IPS DF 6.9 (cell line): ENCODE data around the gene PPP1R9B.

ENCODE experiments used
- DNase-seq: peaks from one replicate; pipeline ENCODE4 v3.0.0-alpha.2; 2013; ENCODE audit warnings: low read depth, low spot score
- H3K27ac ChIP-seq: one replicate; pipeline ENCODE4 v1.5.1; 2013; ENCODE audit warnings: low read length, control low read depth
- H3K27me3 ChIP-seq: 2 replicates; pipeline ENCODE4 v1.6.1; 2013; ENCODE audit warnings: mild to moderate bottlenecking, low read length; ENCODE audit not compliant: control insufficient read depth, insufficient read depth
- H3K36me3 ChIP-seq: 2 replicates; pipeline ENCODE4 v1.6.1; 2013; ENCODE audit warnings: low read length; ENCODE audit not compliant: control insufficient read depth, insufficient read depth
- H3K4me1 ChIP-seq: 2 replicates; pipeline ENCODE4 v1.6.1; 2013; ENCODE audit warnings: low read length; ENCODE audit not compliant: control insufficient read depth, insufficient read depth
- H3K4me3 ChIP-seq: 2 replicates; pipeline ENCODE4 v1.5.1; 2013; ENCODE audit warnings: mild to moderate bottlenecking, low read length
- H3K9me3 ChIP-seq: 2 replicates; pipeline ENCODE4 v1.6.1; 2013; ENCODE audit warnings: low read length, inconsistent platforms; ENCODE audit not compliant: control insufficient read depth, insufficient read depth
- WGBS: extraction: QIAGEN DNeasy Blood & Tissue Kit; methylation state at CpG from one replicate; pipeline ENCODE4 v1.1.7; 2013; ENCODE audit warnings: mixed read lengths, missing lambda C conversion rate; ENCODE audit not compliant: insufficient read length, insufficient coverage; 5-methylcytosine and 5-hydroxymethylcytosine counted together

The PPP1R9B gene

DNA sequence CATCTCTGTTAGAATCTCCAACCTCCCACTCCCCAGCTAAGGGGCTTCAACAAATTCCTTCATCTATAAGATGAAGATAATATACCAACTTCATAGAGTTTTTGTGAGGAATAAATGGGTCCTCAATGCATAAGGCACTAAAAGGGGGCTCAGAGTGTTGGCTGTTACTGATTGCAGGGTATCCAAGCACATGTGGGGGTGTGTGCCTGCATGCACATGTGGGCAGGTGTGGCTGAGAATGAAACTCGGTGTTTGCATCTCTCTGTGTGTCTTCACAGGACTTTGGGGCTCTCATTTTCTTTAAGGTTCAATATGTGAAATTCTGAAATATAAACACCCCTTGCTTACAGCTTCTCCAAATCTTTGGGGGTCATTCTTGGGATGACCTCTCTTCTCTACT is 4.1 kb upstream of the PPP1R9B start:
- no peak overlapping the region for H3K27ac ChIP-seq
- peaks cover 2% of the 10 kb centered on the region; the same call in 1 of the 2 replicates for H3K27me3 ChIP-seq
- no peaks in the 10 kb centered on the region for H3K36me3 ChIP-seq
- H3K4me3 ChIP-seq: no peak overlapping the region
- DNase-seq: no peak
- H3K4me1 ChIP-seq: peaks cover 2% of the 10 kb centered on the region; the same call in 1 of the 2 replicates
- WGBS: no CpG with 5 or more reads among the region's 1 CpG
- H3K9me3 ChIP-seq: no peaks in the 10 kb centered on the region

DNA sequence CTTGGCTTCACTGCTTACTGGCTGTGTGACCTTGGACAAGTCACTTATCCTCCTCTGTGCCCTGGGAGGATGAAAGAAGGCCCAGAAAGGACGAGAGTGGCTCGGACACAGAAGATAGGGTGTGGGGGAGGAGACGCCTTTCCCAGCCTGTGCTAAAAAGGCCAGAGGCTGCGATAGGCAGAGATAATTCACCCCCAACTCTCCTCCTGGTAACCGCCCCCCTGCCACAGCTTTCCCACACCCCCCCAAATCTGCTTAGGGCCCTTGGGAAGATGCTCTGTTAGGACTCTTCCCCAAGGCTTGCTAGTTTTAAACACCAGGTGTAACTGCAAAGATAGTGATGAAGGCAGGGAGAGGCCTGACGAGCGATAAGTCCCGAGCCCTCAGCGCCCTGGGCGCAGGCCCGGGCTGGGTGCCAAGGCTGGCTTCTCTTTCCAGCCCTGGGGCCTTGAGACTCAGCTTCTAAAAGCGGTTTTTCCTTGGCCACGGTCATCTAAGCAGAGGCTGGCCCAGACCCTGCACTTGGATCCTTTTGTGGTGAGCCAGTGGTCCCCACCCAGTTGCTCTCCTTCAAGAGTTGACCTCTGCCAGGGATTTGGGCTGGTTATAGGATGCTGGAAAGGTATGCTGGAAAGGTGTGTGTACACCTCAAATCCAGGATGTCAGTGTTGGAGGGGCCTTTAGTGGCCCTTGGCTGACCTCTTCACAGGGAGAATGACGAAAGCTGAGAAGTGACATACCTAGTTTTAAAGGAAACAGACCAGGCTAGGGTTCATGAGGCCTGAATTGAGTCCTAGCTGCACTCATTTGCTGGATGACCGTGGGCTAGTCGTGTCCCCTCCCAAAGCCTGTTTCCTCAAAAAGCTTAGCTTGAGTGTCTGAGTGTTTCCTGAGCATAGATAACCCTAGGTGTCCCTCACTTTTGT is 3.4 kb upstream of the PPP1R9B start:
- no CpG with 5 or more reads among the region's 16 CpGs for WGBS
- Histone ChIP-seq H3K27ac (no peak overlapping the region), H3K36me3 (no peaks in the 10 kb centered on the region), H3K9me3 (no peaks in the 10 kb centered on the region), H3K27me3 (peaks cover 2% of the 10 kb centered on the region; the same call in 1 of the 2 replicates), H3K4me1 (peaks cover 2% of the 10 kb centered on the region; the same call in 1 of the 2 replicates), H3K4me3 (no peak overlapping the region)
- DNase-seq: no peak

DNA sequence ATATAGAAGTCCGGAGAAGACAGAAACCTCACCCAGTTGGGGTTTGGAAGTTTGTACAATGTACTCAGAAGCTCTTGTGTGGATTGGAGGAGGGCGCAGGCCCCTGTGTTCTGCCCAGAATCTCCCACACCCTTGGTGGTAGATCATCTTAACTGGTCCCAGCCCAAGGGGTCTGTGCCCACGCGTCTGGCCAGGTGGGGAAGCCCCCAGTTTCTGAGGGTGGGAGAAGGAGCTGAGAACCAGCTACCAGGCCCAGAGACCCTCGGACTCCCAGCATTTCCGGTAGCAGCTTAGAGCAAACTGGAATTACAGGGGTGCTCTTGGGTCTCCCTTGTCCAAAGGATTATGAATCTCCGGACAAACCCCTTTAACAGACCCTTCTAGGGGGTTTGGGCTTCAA is 2.3 kb upstream of the PPP1R9B start:
- Histone ChIP-seq H3K27ac (no peak overlapping the region), H3K4me3 (no peak overlapping the region)

DNA sequence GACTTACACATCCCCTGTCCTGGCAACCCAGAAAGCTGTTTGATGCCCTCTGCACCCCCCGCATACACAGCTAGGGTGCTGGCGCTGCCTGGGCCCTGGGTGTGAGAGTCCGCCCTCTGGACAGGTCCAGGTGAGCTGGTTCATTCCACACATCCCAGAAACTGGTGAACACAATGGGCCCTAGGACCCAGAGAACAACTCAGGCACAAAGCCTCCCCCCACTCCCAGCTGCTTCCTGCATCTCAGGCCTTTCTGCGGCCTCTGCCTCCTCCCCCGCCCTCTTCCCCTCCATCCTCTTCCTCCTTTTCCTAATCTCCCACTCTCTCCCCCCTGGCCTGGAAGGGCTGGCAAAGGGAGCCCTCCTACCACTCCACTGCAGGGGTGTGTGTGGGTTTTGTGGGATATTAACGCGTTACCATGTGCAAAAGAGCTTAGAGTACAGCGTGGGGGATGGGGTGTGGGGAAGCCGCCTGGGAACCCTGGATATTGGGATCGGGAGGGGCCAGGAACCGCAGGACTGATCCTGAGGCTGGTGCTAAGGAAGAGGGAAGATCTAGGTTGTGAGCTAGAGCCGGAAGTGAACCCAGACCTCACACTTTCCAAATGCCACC is 1.6 kb upstream of the PPP1R9B start:
- H3K4me1 ChIP-seq: peaks cover 6% of the 10 kb centered on the region
- no peak for DNase-seq

More for the DNA sequence above, 2.3 kb upstream of the PPP1R9B start:
- no CpG with 5 or more reads among the region's 7 CpGs for WGBS
- Histone ChIP-seq H3K27me3 (peaks cover 2% of the 10 kb centered on the region; the same call in 1 of the 2 replicates), H3K36me3 (no peaks in the 10 kb centered on the region), H3K4me1 (peaks cover 6% of the 10 kb centered on the region), H3K9me3 (no peaks in the 10 kb centered on the region)
- no peak for DNase-seq

DNA sequence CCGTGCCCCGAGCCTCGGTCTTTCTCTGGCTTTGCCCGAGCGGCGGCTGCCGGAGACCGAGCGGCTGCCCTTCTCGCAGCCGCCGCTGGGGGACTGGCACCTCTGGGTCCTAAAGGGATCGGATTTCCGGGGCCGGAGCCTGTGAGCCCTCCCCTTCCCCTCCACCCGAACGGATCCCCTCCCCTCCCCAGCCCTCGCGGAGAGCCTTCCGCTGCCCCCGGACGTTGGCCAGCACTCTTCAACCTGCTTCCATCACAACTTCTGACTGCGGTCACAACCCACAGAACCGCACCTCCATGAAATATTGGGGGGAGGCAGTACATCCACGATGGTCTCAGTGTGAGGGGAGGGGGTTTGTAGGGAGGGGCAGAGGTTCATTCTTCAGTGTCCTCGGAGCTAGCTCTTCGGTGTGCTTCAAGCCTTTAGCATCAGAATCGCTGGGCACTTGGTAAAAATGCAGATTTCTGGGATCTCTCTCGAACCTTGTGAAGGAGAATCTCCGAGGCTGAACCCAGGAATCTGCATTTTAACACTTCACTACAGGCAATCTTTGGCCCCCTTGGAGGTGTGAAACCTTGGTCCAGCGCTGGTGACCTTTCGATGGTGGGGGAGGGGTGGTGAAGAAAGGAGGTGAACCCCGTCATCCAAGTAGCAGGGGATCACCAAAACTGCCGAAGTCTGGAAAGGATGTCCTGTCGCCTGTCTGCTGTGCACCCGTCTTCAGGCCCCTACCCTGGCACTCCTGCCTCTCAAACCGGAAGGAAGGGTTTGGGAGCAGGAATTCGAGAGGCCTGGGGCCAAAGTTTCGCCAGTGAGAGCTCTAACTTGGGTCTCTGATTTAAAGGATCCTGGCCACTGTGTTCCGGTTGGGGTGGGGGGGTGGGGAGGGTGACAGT is 812 bp upstream of the PPP1R9B start:
- no CpG with 5 or more reads among the region's 40 CpGs for WGBS
- Histone ChIP-seq H3K27ac (no peak overlapping the region), H3K9me3 (no peaks in the 10 kb centered on the region), H3K36me3 (no peaks in the 10 kb centered on the region), H3K4me3 (peak overlapping the region; percentile 44; the same call in 1 of the 2 replicates), H3K27me3 (peaks cover 2% of the 10 kb centered on the region; the same call in 1 of the 2 replicates), H3K4me1 (peaks cover 6% of the 10 kb centered on the region)
- DNase-seq: no peak

More for the DNA sequence above, 1.6 kb upstream of the PPP1R9B start:
- no peaks in the 10 kb centered on the region for H3K36me3 ChIP-seq
- H3K27ac ChIP-seq: no peak overlapping the region
- peaks cover 2% of the 10 kb centered on the region; the same call in 1 of the 2 replicates for H3K27me3 ChIP-seq
- H3K9me3 ChIP-seq: no peaks in the 10 kb centered on the region
- H3K4me3 ChIP-seq: peak overlapping the region; percentile 22; the same call in 1 of the 2 replicates
- no CpG with 5 or more reads among the region's 12 CpGs for WGBS

DNA sequence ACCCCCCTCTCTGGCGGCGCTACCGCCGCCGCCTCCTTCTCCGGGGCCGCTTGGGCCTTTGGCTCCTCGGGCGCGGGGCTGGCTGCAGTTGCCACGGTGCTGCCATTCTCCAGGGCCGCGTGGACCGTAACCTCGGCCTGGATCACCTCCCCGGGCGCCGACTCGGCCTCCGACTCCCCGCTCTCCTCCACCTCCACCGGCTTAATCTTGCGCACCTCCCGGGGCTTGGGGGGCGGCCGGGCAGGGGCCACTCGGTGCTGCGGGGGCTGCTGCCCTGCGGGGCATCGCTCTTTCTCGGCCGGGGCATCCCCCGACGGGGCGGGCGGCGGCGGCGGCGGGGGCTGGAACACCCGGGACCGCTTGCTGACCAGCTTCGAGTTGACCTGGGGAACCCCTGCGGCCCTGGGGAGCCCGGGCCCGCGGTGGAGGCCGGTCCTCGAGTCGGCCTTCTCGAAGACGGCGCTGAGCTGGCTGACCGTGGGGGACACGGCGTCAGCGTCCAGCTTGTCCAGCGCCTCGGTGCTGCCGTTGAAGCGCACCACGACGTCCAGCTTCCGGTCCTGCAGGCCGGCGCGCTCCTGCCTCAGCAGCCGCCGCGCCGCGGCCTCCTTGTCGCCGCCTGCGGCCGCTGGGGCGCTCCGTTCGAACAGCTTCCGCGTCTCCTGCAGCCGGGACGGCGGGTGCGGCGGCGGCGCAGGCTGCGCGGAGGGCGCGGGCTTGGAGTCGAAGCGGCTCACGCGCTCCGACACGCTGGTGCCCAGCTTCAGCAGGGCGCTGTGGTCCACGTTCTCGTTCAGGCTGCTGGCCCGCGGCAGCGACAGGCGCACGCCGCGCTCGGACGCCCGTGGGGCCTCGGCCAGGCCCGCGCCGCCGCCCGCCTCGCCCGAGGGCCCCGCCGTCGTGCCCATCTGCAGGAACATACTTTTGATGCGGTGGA is 792 bp downstream of the PPP1R9B start:
- Histone ChIP-seq H3K9me3 (no peaks in the 10 kb centered on the region), H3K27me3 (peaks cover 2% of the 10 kb centered on the region; the same call in 1 of the 2 replicates), H3K4me1 (peaks cover 5% of the 10 kb centered on the region), H3K27ac (no peak overlapping the region), H3K4me3 (peak overlapping the region; percentile 44; the same call in 1 of the 2 replicates), H3K36me3 (peaks cover 3% of the 10 kb centered on the region; the same call in 1 of the 2 replicates)
- WGBS: no CpG with 5 or more reads among the region's 123 CpGs
- no peak for DNase-seq

DNA sequence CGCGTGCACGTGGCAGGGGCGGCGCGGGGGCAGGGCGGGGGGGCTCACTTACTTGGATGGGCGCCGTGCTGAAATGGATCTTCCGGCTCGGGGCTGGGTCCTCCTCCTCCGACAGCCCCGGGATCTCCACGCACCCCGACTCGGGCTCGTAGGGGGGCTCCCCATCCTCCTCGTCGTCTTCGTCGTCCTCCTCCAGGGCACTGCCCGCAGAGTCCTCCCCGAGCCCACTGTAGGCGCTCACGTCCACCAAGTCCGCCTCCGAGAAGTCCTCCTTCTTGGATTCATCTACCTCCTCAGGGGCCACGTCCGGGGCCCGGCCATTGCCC is 1.4 kb downstream of the PPP1R9B start:
- H3K9me3 ChIP-seq: no peaks in the 10 kb centered on the region
- peaks cover 2% of the 10 kb centered on the region; the same call in 1 of the 2 replicates for H3K27me3 ChIP-seq
- peak overlapping the region; percentile 44; the same call in 1 of the 2 replicates for H3K4me3 ChIP-seq
- DNase-seq: no peak
- H3K4me1 ChIP-seq: peaks cover 5% of the 10 kb centered on the region
- H3K36me3 ChIP-seq: peaks cover 3% of the 10 kb centered on the region; the same call in 1 of the 2 replicates
- no peak overlapping the region for H3K27ac ChIP-seq
- no CpG with 5 or more reads among the region's 30 CpGs for WGBS

DNA sequence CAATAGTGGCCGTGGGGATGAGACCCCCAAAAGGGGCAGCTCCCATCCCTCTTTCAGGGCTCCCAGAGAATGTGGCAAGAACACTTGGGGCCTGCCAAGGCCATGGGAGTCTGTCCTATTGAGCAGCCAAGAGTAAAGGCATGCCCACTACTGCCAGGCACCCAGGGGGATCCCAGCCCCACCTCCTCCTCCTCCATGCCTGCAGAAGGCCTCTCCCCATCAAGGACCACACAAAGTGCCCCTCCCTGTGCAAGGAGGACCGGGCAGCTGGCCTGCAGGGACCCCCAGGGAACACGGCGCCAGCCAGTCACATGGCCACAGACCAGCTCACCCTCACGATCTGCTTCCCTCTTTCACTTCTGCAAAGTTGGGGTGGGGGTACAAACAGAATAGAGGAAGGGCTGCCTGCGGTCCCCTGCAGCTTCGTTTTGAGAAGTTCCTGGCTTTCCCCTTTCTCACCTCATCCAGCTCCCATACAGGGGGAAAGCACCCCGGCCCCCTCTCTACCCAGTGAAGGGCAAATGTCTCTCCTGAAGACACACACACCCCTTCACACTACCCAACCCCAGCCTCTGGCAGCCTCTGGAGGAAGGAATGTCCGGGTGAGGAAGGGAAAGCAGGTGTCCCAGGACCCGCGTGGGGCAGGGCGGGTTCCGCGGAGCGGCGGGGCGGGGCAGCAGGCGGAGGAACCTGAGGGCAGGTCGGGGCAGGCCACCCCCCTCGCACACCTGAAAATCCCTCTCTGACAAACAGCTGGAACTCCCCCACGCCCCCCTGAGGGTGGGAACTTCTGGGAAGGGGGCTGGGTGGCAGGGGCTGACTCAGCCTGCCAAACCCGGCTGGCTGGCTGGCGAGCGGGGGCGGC is 2.0 kb downstream of the PPP1R9B start:
- H3K9me3 ChIP-seq: no peaks in the 10 kb centered on the region
- peaks cover 5% of the 10 kb centered on the region for H3K4me1 ChIP-seq
- peaks cover 2% of the 10 kb centered on the region; the same call in 1 of the 2 replicates for H3K27me3 ChIP-seq
- H3K4me3 ChIP-seq: peak overlapping the region; percentile 28; the same call in 1 of the 2 replicates
- peaks cover 3% of the 10 kb centered on the region; the same call in 1 of the 2 replicates for H3K36me3 ChIP-seq
- WGBS: no CpG with 5 or more reads among the region's 25 CpGs
- DNase-seq: no peak
- no peak overlapping the region for H3K27ac ChIP-seq
